DND-41 (cell line): ENCODE measurements around the gene WFS1.

Experiments
- ATAC-seq: fragments of 200-7000 bp; cut with Tn5 transposase; 3 replicates; pipeline ENCODE4 v1.9.1; 2021; ENCODE audit warnings: low read depth; ENCODE audit not compliant: insufficient read depth
- DNase-seq: peaks from one replicate; pipeline ENCODE4 v3.0.0-alpha.2; 2020
- H2AFZ ChIP-seq: 2 replicates; pipeline ENCODE4 v1.6.0; 2012; ENCODE audit warnings: low read depth, low read length
- H3K27ac ChIP-seq: 2 replicates; pipeline ENCODE4 v1.5.1; 2012; ENCODE audit warnings: low read length, inconsistent platforms
- H3K27me3 ChIP-seq: fragments of 200-600 bp; sonication (generic); 2 replicates; pipeline ENCODE4 v1.6.0; 2012; ENCODE audit warnings: low read length, mild to moderate bottlenecking, inconsistent platforms; ENCODE audit not compliant: insufficient read depth, poor library complexity
- H3K36me3 ChIP-seq: 2 replicates; pipeline ENCODE4 v1.5.1; 2012; ENCODE audit warnings: low read length, inconsistent platforms; ENCODE audit not compliant: insufficient read depth
- H3K4me1 ChIP-seq: 2 replicates; pipeline ENCODE4 v1.5.1; 2012; ENCODE audit warnings: mild to moderate bottlenecking, low read length; ENCODE audit not compliant: insufficient read depth
- H3K4me2 ChIP-seq: 2 replicates; pipeline ENCODE4 v1.6.0; 2012; ENCODE audit warnings: mild to moderate bottlenecking, moderate library complexity, low read length, inconsistent platforms; ENCODE audit not compliant: insufficient read depth
- H3K4me3 ChIP-seq, 2 experiments: fragments of 200-600 bp in 1 of 2; shearing (Covaris generic) in 1 of 2; 2 replicates each; pipeline ENCODE4 v1.5.1; 2012 to 2016; ENCODE audit warnings: inconsistent platforms in 2 of 2, low read length in 2 of 2, mild to moderate bottlenecking in 2 of 2, low read depth in 1 of 2, moderate library complexity in 1 of 2
- H3K79me2 ChIP-seq: 2 replicates; pipeline ENCODE4 v1.6.0; 2012; ENCODE audit warnings: low read length, inconsistent platforms; ENCODE audit not compliant: insufficient read depth
- H3K9ac ChIP-seq: 2 replicates; pipeline ENCODE4 v1.6.0; 2012; ENCODE audit warnings: low read depth, mild to moderate bottlenecking, inconsistent platforms, low read length, moderate library complexity
- H3K9me3 ChIP-seq: 2 replicates; pipeline ENCODE4 v1.5.1; 2012; ENCODE audit warnings: low read length, moderate library complexity, mild to moderate bottlenecking, inconsistent platforms; ENCODE audit not compliant: insufficient read depth, severe bottlenecking
- H4K20me1 ChIP-seq: 2 replicates; pipeline ENCODE4 v1.6.0; 2012; ENCODE audit warnings: low read length; ENCODE audit not compliant: insufficient read depth
- CTCF ChIP-seq: IDR thresholded peaks from 2 replicates; pipeline ENCODE4 v1.5.1; 2012; ENCODE audit warnings: borderline replicate concordance, low read length, moderate library complexity, mild to moderate bottlenecking; ENCODE audit not compliant: poor library complexity, severe bottlenecking; ENCODE audit errors: extremely low read depth
- EZH2 ChIP-seq: IDR thresholded peaks from 3 replicates; pipeline ENCODE4 v1.6.1; 2012; ENCODE audit warnings: borderline replicate concordance, low read depth, mild to moderate bottlenecking, moderate library complexity, low read length, inconsistent platforms; ENCODE audit not compliant: severe bottlenecking

The WFS1 gene

GRCh38 chr4:6229671-6230501, 39.8 kb upstream of the WFS1 start:
- H3K9me3 ChIP-seq: no peaks in the 10 kb centered on the region
- no peaks in the 10 kb centered on the region for H3K4me1 ChIP-seq
- H3K4me3 ChIP-seq: no peak overlapping the region
- no peak overlapping the region for H3K4me2 ChIP-seq
- no peaks in the 10 kb centered on the region for H3K27me3 ChIP-seq
- TF ChIP-seq CTCF: no peak
- no peak for TF ChIP-seq EZH2
- no peak overlapping the region for H3K9ac ChIP-seq
- H3K36me3 ChIP-seq: no peaks in the 10 kb centered on the region
- DNase-seq: no peak
- no peak overlapping the region for H3K27ac ChIP-seq
- no peaks in the 10 kb centered on the region for H3K79me2 ChIP-seq
- H4K20me1 ChIP-seq: peaks cover 13% of the 10 kb centered on the region
- no peak overlapping the region for H2AFZ ChIP-seq
- ATAC-seq: no peak

GRCh38 chr4:6230502-6230785, 39.2 kb upstream of the WFS1 start:
- Histone ChIP-seq H3K27ac (no peak overlapping the region), H3K4me3 (no peak overlapping the region), H3K27me3 (no peaks in the 10 kb centered on the region), H3K4me2 (no peak overlapping the region), H3K36me3 (no peaks in the 10 kb centered on the region), H3K79me2 (no peaks in the 10 kb centered on the region), H3K9me3 (no peaks in the 10 kb centered on the region), H4K20me1 (peaks cover 13% of the 10 kb centered on the region), H2AFZ (no peak overlapping the region), H3K4me1 (no peaks in the 10 kb centered on the region), H3K9ac (no peak overlapping the region)
- TF ChIP-seq EZH2 (no peak), CTCF (no peak)
- DNase-seq (no peak), ATAC-seq (no peak)

- Histone ChIP-seq H3K4me1 (no peaks in the 10 kb centered on the region), H3K27ac (no peak overlapping the region), H3K9ac (no peak overlapping the region), H3K27me3 (no peaks in the 10 kb centered on the region), H3K9me3 (no peaks in the 10 kb centered on the region), H4K20me1 (peaks cover 7% of the 10 kb centered on the region), H3K79me2 (no peaks in the 10 kb centered on the region), H2AFZ (no peak overlapping the region), H3K4me3 (no peak overlapping the region), H3K4me2 (no peak overlapping the region), H3K36me3 (no peaks in the 10 kb centered on the region)
- ATAC-seq (no peak), DNase-seq (no peak)
- TF ChIP-seq CTCF (no peak), EZH2 (no peak)
Measured at GRCh38 chr4:6230827-6231662, 38.6 kb upstream of the WFS1 start.
